ENCODE data around the gene VAMP1. TPM values are rescaled to one million over a fixed set of nuclear protein-coding genes. Genes with fewer than 3 reads are reported as not detected.

Gene VAMP1
- total RNA-seq, 1 experiment from 2014 or later = 10.3 TPM

DNA sequence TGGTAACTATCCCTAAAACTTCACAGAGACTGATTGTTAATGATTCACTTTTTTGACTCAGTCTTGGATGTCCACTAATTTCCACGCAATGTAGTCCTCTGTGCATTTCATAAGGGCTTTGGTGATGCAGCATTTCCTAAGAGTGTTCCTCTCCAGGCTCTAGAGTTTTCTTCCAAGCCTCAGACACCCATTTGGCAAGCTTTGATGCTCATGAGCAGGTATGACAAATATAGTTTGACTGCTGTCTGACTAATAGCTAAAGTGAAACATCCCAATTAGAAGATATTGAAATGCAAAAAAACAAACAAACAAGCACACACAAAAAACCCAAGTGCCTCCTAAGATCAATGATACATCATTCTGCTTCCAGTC is 1.5 kb upstream of the VAMP1 start:
- no peak overlapping the region for H3K18ac ChIP-seq (ENCODE audit: insufficient read length, low read depth, low read length)
- DNase-seq = no peak
- peaks cover 6% of the 10 kb centered on the region for H3K23me2 ChIP-seq (ENCODE audit: insufficient read length, low read depth, low read length, poor library complexity, severe bottlenecking)
- no peak overlapping the region for H3K9ac ChIP-seq (ENCODE audit: extremely low read depth, insufficient read length, low read length)
- H3K56ac ChIP-seq (ENCODE audit: insufficient read length, low read depth, low read length) = no peak overlapping the region
- no peak overlapping the region for H3K23ac ChIP-seq (ENCODE audit: insufficient read length, low read depth, low read length)
- H3K9me3 ChIP-seq (ENCODE audit: control insufficient read depth, low read depth, low read length) = no peaks in the 10 kb centered on the region
- H3T11ph ChIP-seq (ENCODE audit: low read length) = no peak overlapping the region
- no CpG with 5 or more reads among the region's 1 CpG for WGBS (ENCODE audit: extremely low coverage, insufficient read length, low lambda C conversion rate)
- no peak overlapping the region for H2BK120ac ChIP-seq (ENCODE audit: low read depth, low read length, poor library complexity, severe bottlenecking)
- H3K4me1 ChIP-seq (ENCODE audit: insufficient read depth, low read length) = no peaks in the 10 kb centered on the region
- no peak overlapping the region for H3K4ac ChIP-seq (ENCODE audit: low read depth, low read length)
- no peak overlapping the region for H4K91ac ChIP-seq (ENCODE audit: insufficient read length, low read depth, low read length)
- H3K27me3 Mint-ChIP-seq (ENCODE audit: low read depth) = peaks cover 24% of the 10 kb centered on the region
- no peak overlapping the region for H4K8ac ChIP-seq (replicated peaks; ENCODE audit: insufficient read length, low read depth, low read length)
- H2BK20ac ChIP-seq (ENCODE audit: low read depth, low read length, poor library complexity, severe bottlenecking) = no peak overlapping the region
- H2BK15ac ChIP-seq (ENCODE audit: low read depth, low read length) = no peak overlapping the region
- H3K27ac ChIP-seq (ENCODE audit: insufficient read length, low read depth, low read length) = no peak overlapping the region
- H3K4me2 ChIP-seq (ENCODE audit: insufficient read depth, insufficient read length, low read length) = no peak overlapping the region
- no peak overlapping the region for H3K27ac Mint-ChIP-seq
- H3K4me1 Mint-ChIP-seq = peaks cover 18% of the 10 kb centered on the region in 2 experiments
- H3K27me3 ChIP-seq (ENCODE audit: insufficient read depth, low read length) = no peaks in the 10 kb centered on the region
- no peaks in the 10 kb centered on the region; the same call in 1 of the 2 replicates for H3K79me2 ChIP-seq (ENCODE audit: insufficient read depth, low read length)
- no peak overlapping the region for H2AK5ac ChIP-seq (ENCODE audit: insufficient read length, low read length)
- H4K20me1 ChIP-seq (ENCODE audit: control insufficient read depth, insufficient read depth, insufficient read length) = no peaks in the 10 kb centered on the region
- H3K4me3 Mint-ChIP-seq = peak overlapping the region in 1 of 2 experiments; percentile 0; a peak in 1 of 5 replicates
- H3K9me3 Mint-ChIP-seq = peaks cover 12 to 15% of the 10 kb centered on the region in 2 experiments
- H4K5ac ChIP-seq (ENCODE audit: insufficient read length, low read depth, low read length) = no peak overlapping the region
- H3K36me3 Mint-ChIP-seq (ENCODE audit: insufficient read depth in 1 of 3, low read depth in 3 of 3) = peaks cover 9 to 18% (median 18%) of the 10 kb centered on the region in 3 experiments
- TF ChIP-seq, protein P1, sequence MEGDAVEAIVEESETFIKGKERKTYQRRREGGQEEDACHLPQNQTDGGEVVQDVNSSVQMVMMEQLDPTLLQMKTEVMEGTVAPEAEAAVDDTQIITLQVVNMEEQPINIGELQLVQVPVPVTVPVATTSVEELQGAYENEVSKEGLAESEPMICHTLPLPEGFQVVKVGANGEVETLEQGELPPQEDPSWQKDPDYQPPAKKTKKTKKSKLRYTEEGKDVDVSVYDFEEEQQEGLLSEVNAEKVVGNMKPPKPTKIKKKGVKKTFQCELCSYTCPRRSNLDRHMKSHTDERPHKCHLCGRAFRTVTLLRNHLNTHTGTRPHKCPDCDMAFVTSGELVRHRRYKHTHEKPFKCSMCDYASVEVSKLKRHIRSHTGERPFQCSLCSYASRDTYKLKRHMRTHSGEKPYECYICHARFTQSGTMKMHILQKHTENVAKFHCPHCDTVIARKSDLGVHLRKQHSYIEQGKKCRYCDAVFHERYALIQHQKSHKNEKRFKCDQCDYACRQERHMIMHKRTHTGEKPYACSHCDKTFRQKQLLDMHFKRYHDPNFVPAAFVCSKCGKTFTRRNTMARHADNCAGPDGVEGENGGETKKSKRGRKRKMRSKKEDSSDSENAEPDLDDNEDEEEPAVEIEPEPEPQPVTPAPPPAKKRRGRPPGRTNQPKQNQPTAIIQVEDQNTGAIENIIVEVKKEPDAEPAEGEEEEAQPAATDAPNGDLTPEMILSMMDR (conservative IDR thresholded peaks at IDR 0.05) = no peak
- no peaks in the 10 kb centered on the region for H3K79me1 ChIP-seq (ENCODE audit: insufficient read depth, low read depth, low read length, poor library complexity, severe bottlenecking)
- H3K14ac ChIP-seq (ENCODE audit: insufficient read depth, low read length) = no peak overlapping the region
- H2BK12ac ChIP-seq (ENCODE audit: insufficient read length, low read depth, low read length) = no peak overlapping the region
- H2AFZ ChIP-seq (ENCODE audit: low read length) = no peak overlapping the region
- no peak overlapping the region for H2BK5ac ChIP-seq (ENCODE audit: insufficient read length, low read length)

All from H9 (cell line).